Naive thymus-derived CD4-positive, alpha-beta T cell (primary cell): ENCODE measurements around the gene PEX16. TPM values are rescaled to one million over a fixed set of nuclear protein-coding genes. Genes with fewer than 3 reads are reported as not detected.

Source experiments
- ATAC-seq: fragments of 150-1000 bp; cut with Tn5 transposase; 2 replicates; pipeline ENCODE4 v1.10.0; 2021; ENCODE audit warnings: mild to moderate bottlenecking, moderate library complexity
- CTCF ChIA-PET: fragments of 350-600 bp; sonication (Branson Sonifier 250); formaldehyde crosslinking; loops from one replicate; lab custom pipeline; 2021; ENCODE audit warnings: antibody characterized with exemption; lab: Charles Lee
- POLR2A ChIA-PET: fragments of 350-600 bp; sonication (Branson Sonifier 250); formaldehyde crosslinking; loops from one replicate; lab custom pipeline; 2021; ENCODE audit warnings: antibody characterized with exemption, inconsistent platforms; lab: Charles Lee
- DNase-seq, 9 donors: peaks; one replicate each; pipeline versions ENCODE4 v3.0.0 to v3.0.0-alpha.2; 2020 to 2022; ENCODE audit warnings: mixed read lengths in 1 of 9
- H3K27ac ChIP-seq: one replicate; pipeline ENCODE4 v1.7.0; 2013; ENCODE audit warnings: mild to moderate bottlenecking, low read depth, low read length, moderate library complexity
- H3K27me3 ChIP-seq, 2 donors: one replicate each; pipeline ENCODE4 v1.7.0; 2013; ENCODE audit warnings: low read length in 2 of 2, mild to moderate bottlenecking in 2 of 2, moderate library complexity in 2 of 2; ENCODE audit not compliant: control insufficient read depth in 2 of 2, insufficient read depth in 2 of 2
- H3K36me3 ChIP-seq, 3 experiments: 1 replicate in 2 of 3; 2 replicates in 1 of 3; pipeline ENCODE4 v1.7.0; 2013; ENCODE audit warnings: low read length in 3 of 3, mild to moderate bottlenecking in 3 of 3, moderate library complexity in 1 of 3; ENCODE audit not compliant: insufficient read depth in 3 of 3, control insufficient read depth in 2 of 3
- H3K4me1 ChIP-seq, 2 donors: one replicate each; pipeline ENCODE4 v1.7.0; 2013; ENCODE audit warnings: low read length in 2 of 2, mild to moderate bottlenecking in 2 of 2, moderate library complexity in 1 of 2; ENCODE audit not compliant: control insufficient read depth in 2 of 2, insufficient read depth in 2 of 2
- H3K4me3 ChIP-seq: 2 replicates; pipeline ENCODE4 v1.7.0; 2013; ENCODE audit warnings: mild to moderate bottlenecking, low read length
- H3K9me3 ChIP-seq, 3 experiments: 1 replicate in 2 of 3; 2 replicates in 1 of 3; pipeline ENCODE4 v1.7.0; 2013; ENCODE audit warnings: low read length in 3 of 3; ENCODE audit not compliant: control insufficient read depth in 2 of 3
- H3K27ac Mint-ChIP-seq, 9 donors: one replicate each; pipeline ENCODE4 v1.8.0; 2020 to 2022; ENCODE audit warnings: mixed read lengths in 9 of 9, mild to moderate bottlenecking in 8 of 9, moderate library complexity in 5 of 9, inconsistent platforms in 2 of 9
- H3K27me3 Mint-ChIP-seq, 5 donors: one replicate each; pipeline ENCODE4 v1.8.0; 2021 to 2022; ENCODE audit warnings: mixed read lengths in 5 of 5, mild to moderate bottlenecking in 1 of 5
- H3K36me3 Mint-ChIP-seq, 5 donors: one replicate each; pipeline ENCODE4 v1.8.0; 2020 to 2022; ENCODE audit warnings: mixed read lengths in 5 of 5, mild to moderate bottlenecking in 3 of 5, inconsistent platforms in 1 of 5
- H3K4me1 Mint-ChIP-seq, 7 donors: one replicate each; pipeline ENCODE4 v1.8.0; 2020 to 2022; ENCODE audit warnings: mixed read lengths in 7 of 7, mild to moderate bottlenecking in 3 of 7, inconsistent platforms in 1 of 7
- H3K4me3 Mint-ChIP-seq, 10 donors: one replicate each; pipeline ENCODE4 v1.8.0; 2020 to 2022; ENCODE audit warnings: mild to moderate bottlenecking in 10 of 10, mixed read lengths in 10 of 10, moderate library complexity in 6 of 10, inconsistent platforms in 2 of 10
- H3K9me3 Mint-ChIP-seq, 11 donors: one replicate each; pipeline ENCODE4 v1.8.0; 2020 to 2022; ENCODE audit warnings: mixed read lengths in 11 of 11, mild to moderate bottlenecking in 4 of 11, inconsistent platforms in 1 of 11, moderate library complexity in 1 of 11
- intact Hi-C, 2 donors: fragments of 100-400 bp; cut with micrococcal nuclease; formaldehyde crosslinking; loops; one replicate each; pipeline ENCODE4 v1.15.1; 2023
- polyA plus RNA-seq, 2 donors: library from polyadenylated mRNA; unstranded; fragments of 300-500 nt; fragmentation: Illumina TruSeq; gene quantifications; one replicate each; pipeline ENCODE4 v1.2.3, GENCODE V29; 2021
- total RNA-seq, 6 experiments: library from RNA in 5 of 6; stranded (reverse) in 5 of 6; gene quantifications; 1 replicate in 5 of 6; 2 replicates in 1 of 6; pipeline ENCODE4 v1.2.3 and lab custom pipeline; 2021 to 2026

PEX16 gene
- total and polyA plus RNA-seq, 7 experiments from 2014 or later, result 48.2 to 64.3 (median 56.7) TPM

GRCh38 chr11:45926001-45926401 lies 8.3 kb upstream of the PEX16 start:
- Histone ChIP-seq H3K9me3 (no peaks in the 10 kb centered on the region), H3K4me3 (no peak overlapping the region), H3K4me1 (peaks cover 17 to 24% of the 10 kb centered on the region in 2 donors), H3K36me3 (no peaks in the 10 kb centered on the region), H3K27ac (no peak overlapping the region), H3K27me3 (no peaks in the 10 kb centered on the region)
- peak overlapping the region in 1 of 10 donors; percentile 20 for H3K4me3 Mint-ChIP-seq
- peaks cover 0 to 4% (median 0%) of the 10 kb centered on the region in 5 donors for H3K36me3 Mint-ChIP-seq
- no peaks in the 10 kb centered on the region for H3K9me3 Mint-ChIP-seq
- DNase-seq (no peak), ATAC-seq (no peak)
- ChIA-PET CTCF (no interaction called here), POLR2A (interaction anchor here (1.2 kb wide), 1 partner anchor 8 kb away, joined by 4 read pairs; no protein-coding TSS in a partner anchor)
- peaks cover 0 to 25% (median 4%) of the 10 kb centered on the region in 5 donors for H3K27me3 Mint-ChIP-seq
- peak overlapping the region in 1 of 9 donors; percentile 28 for H3K27ac Mint-ChIP-seq
- peaks cover 24 to 36% (median 31%) of the 10 kb centered on the region in 7 donors for H3K4me1 Mint-ChIP-seq
- intact Hi-C loops, result no loop called here

GRCh38 chr11:45925550-45925949 lies 7.9 kb upstream of the PEX16 start:
- intact Hi-C loops, result no loop called here
- H3K4me1 ChIP-seq, result peaks cover 12 to 21% of the 10 kb centered on the region in 2 donors
- H3K4me3 Mint-ChIP-seq, result peak overlapping the region in 1 of 10 donors; percentile 20

GRCh38 chr11:45924927-45925326 lies 7.2 kb upstream of the PEX16 start:
- DNase-seq (peak in 1 of 9 donors; percentile 15), ATAC-seq (no peak)
- H3K9me3 ChIP-seq, result no peaks in the 10 kb centered on the region
- no peaks in the 10 kb centered on the region for H3K36me3 ChIP-seq
- H3K4me3 ChIP-seq, result no peak overlapping the region
- H3K9me3 Mint-ChIP-seq, result no peaks in the 10 kb centered on the region
- peaks cover 7 to 15% of the 10 kb centered on the region in 2 donors for H3K4me1 ChIP-seq
- intact Hi-C loops, result no loop called here
- H3K27me3 Mint-ChIP-seq, result peaks cover 0 to 29% (median 4%) of the 10 kb centered on the region in 5 donors
- ChIA-PET POLR2A (no interaction called here), CTCF (no interaction called here)
- H3K27ac ChIP-seq, result no peak overlapping the region
- no peaks in the 10 kb centered on the region for H3K27me3 ChIP-seq
- H3K27ac Mint-ChIP-seq, result no peak overlapping the region
- H3K36me3 Mint-ChIP-seq, result peaks cover 0 to 1% (median 0%) of the 10 kb centered on the region in 5 donors
- peaks cover 14 to 32% (median 28%) of the 10 kb centered on the region in 7 donors for H3K4me1 Mint-ChIP-seq
- H3K4me3 Mint-ChIP-seq, result peak overlapping the region in 3 of 10 donors; percentile 45 to 86 (median 65)

More at GRCh38 chr11:45925550-45925949, 7.9 kb upstream of the PEX16 start:
- ATAC-seq (no peak), DNase-seq (no peak)
- peaks cover 0 to 29% (median 4%) of the 10 kb centered on the region in 5 donors for H3K27me3 Mint-ChIP-seq
- H3K27me3 ChIP-seq, result no peaks in the 10 kb centered on the region
- H3K36me3 Mint-ChIP-seq, result peaks cover 0 to 4% (median 0%) of the 10 kb centered on the region in 5 donors
- H3K9me3 ChIP-seq, result no peaks in the 10 kb centered on the region
- H3K4me1 Mint-ChIP-seq, result peaks cover 20 to 32% (median 29%) of the 10 kb centered on the region in 7 donors
- no peaks in the 10 kb centered on the region for H3K9me3 Mint-ChIP-seq
- no peak overlapping the region for H3K27ac Mint-ChIP-seq
- ChIA-PET POLR2A (no interaction called here), CTCF (no interaction called here)
- no peak overlapping the region for H3K27ac ChIP-seq
- no peak overlapping the region for H3K4me3 ChIP-seq
- no peaks in the 10 kb centered on the region for H3K36me3 ChIP-seq

- ATAC-seq, result no peak
- intact Hi-C loops, result no loop called here
Measured at GRCh38 chr11:45924036-45924915, 6.6 kb upstream of the PEX16 start.

GRCh38 chr11:45922425-45923082 lies 4.9 kb upstream of the PEX16 start, which contains the start of gene LARGE2:
Gene LARGE2 (plus strand): TSS chr11:45922656. CDS start chr11:45922883, 227 bp downstream.
- Histone ChIP-seq H3K27me3 (no peaks in the 10 kb centered on the region), H3K27ac (no peak within 1 kb of the TSS), H3K4me1 (peaks cover 16 to 19% of the 10 kb centered on the region in 2 donors), H3K9me3 (no peaks in the 10 kb centered on the region), H3K4me3 (peak within 1 kb of the TSS; percentile 24), H3K36me3 (no peaks in the 10 kb centered on the region)
- peaks cover 0 to 3% (median 0%) of the 10 kb centered on the region in 11 donors for H3K9me3 Mint-ChIP-seq
- no peak for ATAC-seq
- intact Hi-C loops, result no loop called here
- peak within 1 kb of the TSS in 6 of 9 donors; percentile 36 to 72 (median 58) for H3K27ac Mint-ChIP-seq
- peaks cover 0 to 29% (median 4%) of the 10 kb centered on the region in 5 donors for H3K27me3 Mint-ChIP-seq
- peaks cover 0 to 1% (median 0%) of the 10 kb centered on the region in 5 donors for H3K36me3 Mint-ChIP-seq
- peaks cover 24 to 46% (median 39%) of the 10 kb centered on the region in 7 donors for H3K4me1 Mint-ChIP-seq
- H3K4me3 Mint-ChIP-seq, result peak within 1 kb of the TSS; percentile 71 to 87 (median 78)
- ChIA-PET POLR2A (no interaction called here), CTCF (no interaction called here)
- peak in 3 of 9 donors; percentile 11 to 25 (median 12) for DNase-seq

More at GRCh38 chr11:45924036-45924915, 6.6 kb upstream of the PEX16 start:
- Histone ChIP-seq H3K36me3 (no peaks in the 10 kb centered on the region), H3K4me3 (no peak overlapping the region), H3K27ac (no peak overlapping the region), H3K4me1 (peaks cover 7 to 10% of the 10 kb centered on the region in 2 donors), H3K27me3 (no peaks in the 10 kb centered on the region), H3K9me3 (no peaks in the 10 kb centered on the region)
- peaks cover 0 to 29% (median 4%) of the 10 kb centered on the region in 5 donors for H3K27me3 Mint-ChIP-seq
- H3K9me3 Mint-ChIP-seq, result no peaks in the 10 kb centered on the region
- peak in 2 of 9 donors; percentile 4 to 19 for DNase-seq
- ChIA-PET CTCF (no interaction called here), POLR2A (interaction anchor here (0.6 to 0.7 kb wide), 2 partner anchors 427 to 874 kb away, joined by 5 read pairs; no protein-coding TSS in a partner anchor)
- H3K27ac Mint-ChIP-seq, result peak overlapping the region in 5 of 9 donors; percentile 29 to 81 (median 60)
- peak overlapping the region; percentile 40 to 86 (median 66) for H3K4me3 Mint-ChIP-seq
- H3K4me1 Mint-ChIP-seq, result peaks cover 16 to 32% (median 28%) of the 10 kb centered on the region in 7 donors
- peaks cover 0 to 1% (median 0%) of the 10 kb centered on the region in 5 donors for H3K36me3 Mint-ChIP-seq
